RWPE1 (cell line): ENCODE measurements around the gene MT1A.

Experiments used
- CTCF ChIA-PET: fragments of 350-600 bp; sonication (Branson Sonifier 250); formaldehyde crosslinking; extraction: SDS; loops from one replicate; lab custom pipeline; 2021; lab: Yijun Ruan, JAX
- POLR2A ChIA-PET: fragments of 400-600 bp; formaldehyde crosslinking; extraction: SDS; loops from one replicate; lab custom pipeline; 2020; ENCODE audit warnings: antibody characterized with exemption; ENCODE audit not compliant: low non-redundant PET; lab: Yijun Ruan, JAX
- DNase-seq: peaks from one replicate; pipeline ENCODE4 v3.0.0; 2012; ENCODE audit warnings: low spot score
- H3K27ac ChIP-seq: fragments of 450-650 bp; 2 replicates; pipeline ENCODE4 v1.5.1; 2017
- TF ChIP-seq, protein P1 (sequence below): fragments of 450-650 bp; conservative IDR thresholded peaks from 2 replicates; pipeline ENCODE4 v1.5.1; 2017; ENCODE audit warnings: low read depth, mild to moderate bottlenecking

MT1A gene

GRCh38 chr16:56639045-56639444, 579 bp downstream of the MT1A start:
- TF ChIP-seq, protein P1, sequence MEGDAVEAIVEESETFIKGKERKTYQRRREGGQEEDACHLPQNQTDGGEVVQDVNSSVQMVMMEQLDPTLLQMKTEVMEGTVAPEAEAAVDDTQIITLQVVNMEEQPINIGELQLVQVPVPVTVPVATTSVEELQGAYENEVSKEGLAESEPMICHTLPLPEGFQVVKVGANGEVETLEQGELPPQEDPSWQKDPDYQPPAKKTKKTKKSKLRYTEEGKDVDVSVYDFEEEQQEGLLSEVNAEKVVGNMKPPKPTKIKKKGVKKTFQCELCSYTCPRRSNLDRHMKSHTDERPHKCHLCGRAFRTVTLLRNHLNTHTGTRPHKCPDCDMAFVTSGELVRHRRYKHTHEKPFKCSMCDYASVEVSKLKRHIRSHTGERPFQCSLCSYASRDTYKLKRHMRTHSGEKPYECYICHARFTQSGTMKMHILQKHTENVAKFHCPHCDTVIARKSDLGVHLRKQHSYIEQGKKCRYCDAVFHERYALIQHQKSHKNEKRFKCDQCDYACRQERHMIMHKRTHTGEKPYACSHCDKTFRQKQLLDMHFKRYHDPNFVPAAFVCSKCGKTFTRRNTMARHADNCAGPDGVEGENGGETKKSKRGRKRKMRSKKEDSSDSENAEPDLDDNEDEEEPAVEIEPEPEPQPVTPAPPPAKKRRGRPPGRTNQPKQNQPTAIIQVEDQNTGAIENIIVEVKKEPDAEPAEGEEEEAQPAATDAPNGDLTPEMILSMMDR = no peak
- no peak for DNase-seq
- ChIA-PET CTCF (interaction anchor here (0.7 kb wide), 1 partner anchor 59 kb away, joined by 3 read pairs; no protein-coding TSS in a partner anchor), POLR2A (no interaction called here)
- no peak overlapping the region for H3K27ac ChIP-seq

DNA sequence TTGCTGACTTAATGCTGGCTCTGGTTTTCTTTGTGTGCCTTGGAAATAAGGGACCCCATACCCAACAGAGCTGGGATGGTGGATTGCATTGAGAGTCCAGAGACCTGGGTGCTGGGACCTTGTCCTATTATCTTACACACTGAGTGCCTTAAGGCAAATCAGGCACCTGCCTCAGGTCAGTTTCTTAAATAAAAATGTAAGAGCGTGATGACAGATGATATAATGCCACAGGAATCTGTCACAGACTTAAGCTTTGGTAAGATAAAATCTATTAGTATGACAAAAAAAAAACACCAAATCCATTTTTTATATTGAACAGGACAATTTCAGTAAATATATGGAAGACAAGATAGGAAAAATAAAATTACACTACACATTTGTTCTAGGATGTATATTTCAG, 1.6 kb downstream of the MT1A start:
- ChIA-PET POLR2A (no interaction called here), CTCF (interaction anchor here (0.6 kb wide), 1 partner anchor 58 kb away, joined by 3 read pairs; no protein-coding TSS in a partner anchor)
- no peak for DNase-seq
- TF ChIP-seq, protein P1 = no peak
- no peak overlapping the region for H3K27ac ChIP-seq

- ChIA-PET POLR2A (no interaction called here), CTCF (no interaction called here)
- DNase-seq = no peak
- TF ChIP-seq, protein P1 = no peak
- no peak overlapping the region for H3K27ac ChIP-seq
These were observed 2.7 kb downstream of the MT1A start for GRCh38 chr16:56641166-56641565.

GRCh38 chr16:56643080-56643778, 4.8 kb downstream of the MT1A start:
- POLR2A ChIA-PET = no interaction called here
- CTCF ChIA-PET = interaction anchor here (0.6 to 0.7 kb wide), 2 partner anchors 18 to 24 kb away, joined by 3 to 6 read pairs; no protein-coding TSS in a partner anchor

GRCh38 chr16:56643833-56644232, 5.4 kb downstream of the MT1A start:
- ChIA-PET CTCF (interaction anchor here (0.6 to 0.7 kb wide), 3 partner anchors 19 to 79 kb away, joined by 3 to 6 read pairs (median 4); no protein-coding TSS in a partner anchor), POLR2A (no interaction called here)
- TF ChIP-seq, protein P1 = no peak
- no peak for DNase-seq
- peak overlapping the region; percentile 44 for H3K27ac ChIP-seq

More at GRCh38 chr16:56643080-56643778, 4.8 kb downstream of the MT1A start:
- H3K27ac ChIP-seq = peak overlapping the region; percentile 44
- no peak for DNase-seq
- TF ChIP-seq, protein P1 = no peak; the same call in 1 of the 2 replicates

DNA sequence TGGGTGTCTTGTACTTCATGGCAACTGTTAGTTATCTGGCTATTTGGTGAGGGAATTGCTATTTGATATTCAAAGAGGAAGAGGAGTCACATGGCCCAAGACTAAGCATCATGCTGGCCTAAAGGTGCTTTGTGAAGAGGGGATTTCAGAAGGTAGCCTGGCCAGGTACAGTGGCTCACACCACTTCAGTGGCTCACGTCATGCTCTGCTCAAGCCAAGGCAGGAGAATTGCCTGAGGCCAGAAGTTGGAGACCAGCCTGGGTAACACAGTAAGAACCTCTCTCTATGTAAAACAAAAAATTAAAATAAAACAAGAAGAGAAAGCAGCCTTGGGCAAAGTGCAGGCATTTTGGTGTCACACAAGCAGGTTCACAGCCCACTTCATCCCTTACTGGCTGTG, 6.8 kb downstream of the MT1A start:
- TF ChIP-seq, protein P1 = no peak
- POLR2A ChIA-PET = no interaction called here
- DNase-seq = no peak
- CTCF ChIA-PET = no interaction called here
- H3K27ac ChIP-seq = no peak overlapping the region
